ENCODE results near the gene SUPT20H.

The SUPT20H gene

GRCh38 chr13:37058910-37059847, at the start of gene SUPT20H:
SUPT20H (minus strand) TSS chr13:37059688; CDS start chr13:37051490, 8,198 bp downstream.
- DNase-seq, result peak; percentile 97

GRCh38 chr13:37109051-37109678, 49.7 kb upstream of the SUPT20H start:
- no peak for DNase-seq

GRCh38 chr13:37107868-37108267, 48.4 kb upstream of the SUPT20H start:
- no peak for DNase-seq

DNA sequence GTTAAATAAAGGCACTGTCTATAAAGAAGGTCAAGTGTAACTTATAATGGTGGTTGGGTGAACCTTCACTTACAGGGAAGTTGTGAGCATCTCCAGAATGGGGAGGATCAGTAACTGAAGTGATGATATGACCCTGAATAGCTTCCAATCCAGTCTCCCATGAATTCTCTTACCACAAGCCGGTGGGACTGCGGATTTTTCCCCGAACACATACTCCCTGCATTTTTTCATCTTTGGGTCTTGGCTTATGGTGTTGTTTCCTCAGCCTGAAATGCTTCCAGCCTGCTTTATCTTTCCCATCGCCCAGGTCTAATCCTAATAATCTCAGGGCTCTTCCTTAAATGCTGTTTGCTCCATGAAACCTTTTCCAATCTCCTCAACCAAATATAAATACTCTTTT, 48.0 kb upstream of the SUPT20H start:
- no peak for DNase-seq

DNA sequence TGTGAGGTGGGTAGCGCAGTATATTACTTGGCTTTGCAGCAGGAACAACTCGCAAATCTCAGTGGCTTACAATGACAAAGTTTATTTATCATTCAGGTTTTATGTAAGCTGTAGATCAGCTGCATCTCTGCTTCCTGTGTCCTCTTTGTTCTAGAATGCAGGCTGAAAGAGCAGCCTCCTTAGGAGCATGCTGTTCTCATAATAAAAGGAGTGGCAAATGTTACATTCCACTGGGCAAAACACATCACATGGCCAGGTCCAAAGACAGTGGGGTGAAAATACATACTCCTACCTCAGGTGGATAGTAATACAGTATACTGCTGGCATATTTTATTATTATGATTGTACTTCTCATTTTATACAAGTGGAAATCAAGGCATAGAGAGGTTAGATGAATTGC, 47.2 kb upstream of the SUPT20H start:
- DNase-seq, result no peak

DNA sequence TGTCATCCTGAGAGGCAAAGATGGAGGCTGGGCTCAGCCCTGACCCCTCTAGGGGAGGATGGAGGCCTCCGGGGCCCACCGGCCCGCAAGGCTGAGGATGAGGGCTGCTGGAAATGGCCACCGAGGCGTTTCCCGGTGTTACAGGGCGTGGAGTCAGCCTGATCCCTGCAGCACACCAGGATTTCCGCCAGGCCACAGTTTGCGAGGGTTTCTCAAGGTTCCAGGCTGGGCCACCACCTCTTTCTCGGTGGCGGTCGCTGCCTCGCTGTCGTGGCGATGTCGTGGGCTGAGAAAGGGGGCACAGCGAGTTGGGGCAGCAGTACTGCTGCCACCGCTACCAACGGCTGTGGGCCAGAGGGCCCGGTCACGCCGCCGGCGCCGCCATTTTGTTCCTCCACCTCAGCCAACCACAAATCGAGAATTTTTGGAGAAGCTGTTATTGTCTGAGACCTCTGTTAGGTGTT, 45.8 kb upstream of the SUPT20H start, which contains the start of gene CSNK1A1L:
Gene CSNK1A1L, minus strand, starts transcription at position 414 of the 464 bp plus-strand sequence. Its CDS starts 408 bp downstream, at position 6.
- DNase-seq, result no peak

DNA sequence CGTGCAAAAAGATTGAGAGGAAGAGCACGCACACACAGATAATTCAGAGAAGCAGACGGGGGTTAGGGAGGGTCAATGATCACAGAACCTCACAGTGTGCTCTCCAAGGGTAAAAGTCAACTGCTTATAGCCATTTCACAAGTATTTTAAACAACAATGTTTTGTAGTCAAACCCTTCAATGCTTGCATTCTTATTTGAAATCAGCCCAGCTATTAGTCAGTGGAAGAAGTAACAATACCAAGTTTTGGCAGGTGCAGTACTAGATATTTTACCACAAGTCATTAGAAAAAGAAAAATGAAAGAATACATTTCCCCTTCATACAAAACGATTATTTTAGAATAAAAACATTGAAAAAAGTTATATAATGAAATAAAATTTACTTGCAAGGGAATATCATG, 43.4 kb upstream of the SUPT20H start:
- no peak for DNase-seq

GRCh38 chr13:37101201-37101600, 41.7 kb upstream of the SUPT20H start:
- no peak for DNase-seq

GRCh38 chr13:37100731-37101130, 41.2 kb upstream of the SUPT20H start:
- DNase-seq, result peak; percentile 47

DNA sequence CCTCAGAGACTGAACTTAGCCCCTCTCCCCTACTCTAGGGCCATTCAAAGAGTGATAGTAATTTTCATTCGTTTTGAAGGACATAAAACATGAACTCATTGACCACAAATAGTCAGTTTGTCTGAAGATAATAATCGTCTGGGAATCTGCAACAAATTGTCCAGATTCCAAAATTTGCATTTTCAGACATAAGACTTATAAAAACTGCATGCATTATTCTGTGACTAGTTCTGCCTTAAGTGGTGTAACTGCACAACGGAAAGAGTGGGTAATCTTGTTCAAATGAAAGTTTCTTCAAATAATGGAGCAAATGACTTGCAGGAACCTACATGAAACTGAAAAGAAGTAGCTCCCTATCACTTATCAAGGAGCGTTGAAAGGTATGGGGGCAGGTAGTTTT, 37.6 kb upstream of the SUPT20H start:
- DNase-seq, result no peak

DNA sequence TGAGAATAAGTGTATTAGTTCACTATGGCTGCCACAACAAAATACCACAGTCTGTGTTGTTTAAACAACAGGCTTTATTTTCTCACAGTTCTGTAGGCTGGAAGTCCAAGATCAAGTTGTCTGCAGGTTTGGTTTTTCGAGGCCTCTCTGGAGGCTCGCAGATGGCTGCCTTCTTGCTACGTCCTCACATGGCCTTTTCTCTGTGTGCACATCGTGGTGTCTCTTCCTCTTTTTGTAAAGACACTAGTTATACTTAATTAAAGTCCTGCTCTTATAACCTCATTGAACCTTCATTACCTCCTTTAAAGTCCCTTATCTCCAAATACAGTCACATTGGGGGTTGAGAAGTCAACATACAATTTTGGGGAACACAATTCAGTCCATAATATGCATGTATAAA, 35.4 kb upstream of the SUPT20H start:
- no peak for DNase-seq

DNA sequence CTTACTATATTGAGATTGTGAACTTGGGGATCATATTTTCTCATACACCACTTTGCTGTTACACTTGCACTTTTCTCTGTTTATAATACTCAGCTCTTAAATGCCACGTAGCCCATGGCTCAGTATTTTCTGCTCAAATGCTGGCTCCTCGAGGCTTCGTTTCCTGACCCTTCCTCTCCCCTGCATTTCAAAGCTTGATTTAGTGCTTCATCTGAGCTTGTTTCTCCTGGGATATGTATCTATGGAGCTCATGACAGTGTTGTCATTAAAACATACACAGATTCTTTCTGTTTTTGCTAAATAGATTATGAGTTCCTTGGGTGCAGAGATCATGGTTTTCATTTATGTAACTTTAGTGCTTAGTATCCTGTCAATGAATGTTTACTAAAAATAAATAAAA, 34.6 kb upstream of the SUPT20H start:
- no peak for DNase-seq

- no peak for DNase-seq
Observed at GRCh38 chr13:37091835-37092234, 32.3 kb upstream of the SUPT20H start.

DNA sequence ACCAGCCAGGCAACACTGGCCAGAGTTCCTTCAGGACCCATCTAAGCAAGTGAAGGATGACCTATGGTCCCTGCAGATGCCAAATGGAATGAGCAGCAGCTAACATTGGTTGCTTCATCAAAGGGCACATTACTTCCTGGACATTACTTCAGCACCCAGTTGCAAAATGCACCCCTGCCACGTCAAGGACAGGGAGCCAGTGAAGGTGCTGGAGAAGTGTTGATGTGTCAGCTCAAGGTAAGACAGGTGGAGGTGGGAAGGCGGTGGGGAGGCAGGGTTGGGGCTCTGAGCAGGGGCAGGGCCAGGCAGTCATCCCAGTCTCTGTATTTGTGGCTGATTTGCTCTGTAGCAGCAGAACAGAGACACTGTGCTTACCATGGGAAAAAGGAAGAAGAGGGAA, 31.4 kb upstream of the SUPT20H start:
- peak; percentile 40 for DNase-seq

- no peak for DNase-seq
Observed at GRCh38 chr13:37089495-37089894, 30.0 kb upstream of the SUPT20H start.

DNA sequence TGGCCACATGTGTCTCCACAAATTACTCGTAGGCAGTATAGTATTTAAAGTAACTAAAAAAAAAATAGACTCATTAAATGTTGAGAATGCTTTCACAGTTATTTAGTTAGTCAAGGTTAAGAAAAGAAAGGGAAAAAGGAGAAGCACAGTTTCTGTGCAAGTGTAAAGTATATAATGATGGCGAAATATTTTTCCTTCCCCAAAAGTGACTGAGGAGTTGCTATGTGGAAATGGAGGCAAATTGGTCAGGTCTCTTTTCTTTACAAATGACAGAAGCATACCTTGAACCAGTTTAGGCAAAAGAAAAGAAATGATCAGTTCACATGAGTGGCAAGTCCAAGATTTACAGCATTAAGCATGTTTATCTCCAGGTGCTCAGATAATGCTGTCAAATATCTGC, 28.0 kb upstream of the SUPT20H start:
- no peak for DNase-seq

GRCh38 chr13:37085606-37086005, 26.1 kb upstream of the SUPT20H start:
- no peak for DNase-seq

DNA sequence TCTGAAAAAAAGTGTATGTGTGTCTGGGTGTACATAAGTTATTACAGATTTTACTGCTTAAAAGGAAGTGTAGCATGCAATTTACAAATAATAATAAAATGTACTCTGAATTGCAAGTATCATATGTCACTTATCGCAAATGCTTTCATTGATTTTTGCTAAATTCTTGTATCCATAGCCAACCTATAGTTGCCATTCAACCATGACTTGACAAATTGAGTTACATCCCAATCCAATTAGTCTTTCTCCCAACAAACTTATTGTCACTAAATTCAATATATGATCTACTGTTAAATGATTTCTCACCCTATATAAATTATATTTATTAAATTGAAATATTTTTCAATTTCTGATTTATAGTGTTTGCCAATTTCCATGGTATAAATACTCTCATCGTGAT, 17.3 kb upstream of the SUPT20H start:
- no peak for DNase-seq

- no peak for DNase-seq
Observed at GRCh38 chr13:37075164-37075563, 15.7 kb upstream of the SUPT20H start.

DNA sequence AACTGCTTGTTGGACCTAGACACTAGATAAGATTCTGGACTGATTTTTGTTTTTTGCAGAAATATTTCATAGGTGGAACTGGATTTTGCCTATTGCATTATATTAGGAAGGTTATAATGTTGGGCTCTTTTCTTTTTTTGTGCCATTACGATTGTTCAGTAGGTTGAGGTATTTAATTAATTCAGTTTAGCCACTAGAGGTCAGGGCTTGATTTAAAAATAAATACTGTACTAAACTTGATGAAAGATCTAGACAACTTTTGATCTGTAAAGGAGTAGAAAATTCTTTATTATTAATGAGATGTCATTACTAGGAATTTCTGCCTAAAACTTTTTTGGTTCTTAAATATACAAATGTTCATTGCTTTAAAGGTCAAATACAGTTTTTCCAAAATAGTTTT, 15.2 kb upstream of the SUPT20H start:
- no peak for DNase-seq

DNA sequence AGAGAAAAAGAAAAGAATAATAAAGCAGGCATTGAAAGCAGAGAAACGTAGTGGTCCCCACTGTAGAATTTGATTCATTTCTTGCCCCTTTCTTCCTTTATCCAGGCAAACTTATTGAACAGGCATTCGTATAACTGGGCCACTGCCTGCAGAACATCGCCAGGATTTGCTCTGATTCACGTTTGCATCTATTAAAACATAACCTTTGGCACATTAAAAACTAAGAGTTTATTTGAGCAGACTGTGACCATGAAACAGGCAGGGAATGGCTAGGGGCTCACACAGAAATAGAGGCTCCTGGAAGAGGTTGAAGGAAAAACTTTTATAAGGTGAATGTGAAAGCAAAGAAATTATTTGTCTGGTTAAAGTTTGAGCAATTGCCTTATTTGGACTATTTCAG, 12.5 kb upstream of the SUPT20H start:
- no peak for DNase-seq

DNA sequence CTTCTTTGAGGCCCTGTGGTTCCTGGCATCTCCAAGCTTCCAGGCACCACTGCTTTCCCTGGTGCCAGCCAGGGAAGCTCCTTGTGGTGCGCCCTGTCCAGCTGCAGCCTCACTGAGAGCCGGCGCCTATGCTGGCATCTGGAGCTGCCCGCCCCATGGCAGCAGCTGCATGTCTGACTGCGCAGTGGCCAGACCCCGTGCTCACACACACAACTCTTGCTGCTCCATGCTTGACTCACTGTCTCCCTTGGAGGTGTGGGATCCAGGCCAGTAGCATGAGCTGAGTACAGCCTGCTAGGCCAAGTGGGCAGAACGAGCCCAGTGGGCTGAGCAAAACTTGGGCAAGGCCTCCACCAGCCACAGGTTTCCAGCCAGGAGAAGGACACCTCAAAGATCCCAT, 11.5 kb upstream of the SUPT20H start:
- no peak for DNase-seq

GRCh38 chr13:37070145-37070695, 10.7 kb upstream of the SUPT20H start:
- no peak for DNase-seq

- no peak for DNase-seq
Observed at GRCh38 chr13:37069597-37070103, 10.2 kb upstream of the SUPT20H start.

Data from femur (tissue), 1 donor.